ENCODE results near the gene RPS4Y1.

RPS4Y1 gene

DNA sequence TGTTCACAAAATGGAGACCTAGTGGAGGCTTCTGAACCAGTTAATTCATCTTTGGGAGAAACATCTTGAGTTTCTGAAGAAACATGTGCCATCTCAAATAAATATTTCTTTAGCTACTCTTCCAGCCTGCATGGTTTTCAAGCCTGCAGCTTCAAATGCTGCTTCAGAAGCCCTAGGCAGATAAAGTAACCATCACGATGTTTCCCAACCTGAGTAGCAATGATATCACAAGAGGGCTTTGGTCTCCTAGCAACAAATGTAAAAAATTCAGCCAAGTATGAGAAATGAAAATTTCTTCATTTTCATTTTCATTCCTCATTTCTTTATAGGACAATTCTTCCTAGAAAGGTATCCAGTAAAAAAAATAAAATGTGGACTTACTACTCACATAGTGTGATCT is 42.2 kb downstream of the RPS4Y1 start:
- DNase-seq (ENCODE audit: low spot score), result no peak

DNA sequence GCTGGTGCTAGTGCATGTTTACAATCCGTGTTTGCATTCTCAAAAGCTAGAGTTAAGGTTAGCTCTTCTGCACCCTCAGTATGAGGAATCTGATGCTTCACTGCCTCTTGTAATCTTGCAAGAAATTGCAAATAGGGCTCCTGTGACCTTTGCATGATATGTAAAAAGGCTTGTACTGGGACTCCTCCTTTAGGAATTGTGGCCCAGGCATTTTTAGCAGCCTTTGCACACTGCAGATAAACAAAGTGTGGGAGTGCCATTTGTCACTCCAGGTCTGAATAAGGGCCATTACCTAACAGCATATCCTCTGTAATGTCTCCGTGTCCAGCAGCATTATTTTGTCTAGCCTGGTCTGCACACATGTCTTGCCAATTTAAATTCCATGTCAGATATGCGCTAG is 44.5 kb downstream of the RPS4Y1 start:
- DNase-seq (ENCODE audit: low spot score), result no peak

DNA sequence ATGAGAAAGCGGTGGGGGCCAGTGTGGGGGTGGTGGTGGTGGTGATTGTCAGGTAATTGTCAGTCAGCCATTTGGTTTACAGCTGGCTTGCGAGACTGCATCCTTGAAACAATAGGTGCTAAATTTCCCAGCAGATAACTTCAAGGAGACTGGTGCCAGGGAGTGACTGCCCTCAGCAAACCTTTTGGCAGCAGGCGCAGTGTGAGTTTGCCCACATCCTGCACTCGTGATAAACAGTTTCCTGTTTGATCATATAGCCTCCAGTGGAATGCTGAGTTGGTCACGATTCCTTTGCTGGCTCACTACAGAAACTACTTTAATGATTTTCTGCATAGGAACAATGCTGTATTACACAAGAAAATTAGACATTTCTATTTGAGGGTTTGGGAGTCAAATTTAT is 46.0 kb downstream of the RPS4Y1 start:
- peak; percentile 25 for DNase-seq (ENCODE audit: low spot score)

GRCh38 chrY:2887955-2888354 is 46.6 kb downstream of the RPS4Y1 start:
- no peak for DNase-seq (ENCODE audit: low spot score)

DNA sequence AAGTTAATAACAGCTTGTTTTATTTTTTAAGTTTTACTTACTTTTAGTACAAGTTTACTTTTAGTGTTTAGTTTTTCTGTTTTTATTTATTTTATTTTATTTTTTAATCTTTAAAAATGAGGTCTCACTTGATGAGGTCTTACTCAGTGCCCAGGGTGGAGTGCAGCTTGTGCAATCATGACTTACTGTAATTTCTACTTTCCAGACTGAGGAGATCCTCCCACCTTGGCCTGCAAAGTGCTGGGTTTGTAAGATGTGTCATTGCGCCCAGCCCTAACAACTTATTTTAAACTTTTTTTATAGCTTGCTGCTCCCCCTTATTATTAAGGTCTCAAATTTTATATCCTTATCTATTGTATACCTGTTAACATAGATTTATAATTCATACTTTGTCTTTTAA is 52.1 kb downstream of the RPS4Y1 start:
- no peak for DNase-seq (ENCODE audit: low spot score)

- DNase-seq (ENCODE audit: low spot score), result no peak
Observed at GRCh38 chrY:2896050-2896449, 54.6 kb downstream of the RPS4Y1 start.

DNA sequence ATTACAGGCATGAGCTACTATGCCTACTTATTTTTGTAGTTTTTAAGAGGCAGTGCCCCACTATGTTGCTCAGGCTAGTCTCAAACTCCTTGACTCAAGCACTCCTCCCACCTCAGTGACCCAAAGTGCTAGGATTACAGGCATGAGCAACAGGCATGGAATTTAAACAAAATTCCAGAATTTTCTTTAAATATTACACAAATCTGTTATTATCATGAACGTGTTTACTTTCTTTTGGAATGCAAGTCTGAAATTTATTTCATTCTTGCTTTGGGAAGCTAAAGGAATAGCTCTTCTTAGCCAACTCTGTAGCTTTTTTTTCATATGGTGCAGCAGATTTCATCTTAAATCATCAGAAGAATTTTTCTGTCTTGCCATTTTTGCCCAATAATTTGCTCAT is 66.0 kb downstream of the RPS4Y1 start:
- no peak for DNase-seq (ENCODE audit: low spot score)

DNA sequence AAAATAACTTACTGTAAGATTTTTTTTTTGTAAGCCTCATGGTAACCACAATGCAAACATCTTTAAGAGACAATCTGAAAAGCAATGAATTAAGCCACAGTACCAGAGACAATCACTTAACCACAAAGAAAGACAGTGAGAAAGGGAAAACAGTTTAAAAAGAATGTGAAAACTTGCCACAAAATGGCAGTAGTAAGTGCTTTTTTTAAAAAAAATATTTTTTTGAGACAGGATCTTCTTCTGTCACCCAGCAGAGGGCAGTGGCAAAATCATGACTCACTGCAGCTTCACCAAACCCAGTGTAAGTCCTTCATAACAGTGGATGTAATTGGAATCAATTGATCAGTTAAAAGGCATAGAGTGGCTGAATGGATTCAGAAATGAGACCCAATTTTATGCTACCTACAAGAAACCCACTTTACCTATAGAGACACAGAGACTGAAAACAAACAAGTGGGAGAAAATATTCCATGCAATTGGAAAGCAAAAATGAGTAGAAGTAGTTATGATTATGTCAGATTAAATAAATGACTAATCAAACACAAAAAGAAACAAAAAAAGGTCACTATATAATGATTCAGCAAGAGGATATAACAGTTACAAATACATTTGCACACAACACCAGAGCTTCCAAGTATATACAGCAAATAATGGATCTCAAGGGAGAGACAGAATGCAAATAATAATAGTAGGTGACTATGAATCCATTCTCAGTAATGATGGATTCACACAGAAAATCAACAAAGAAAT is 71.8 kb downstream of the RPS4Y1 start:
- peak; percentile 59 for DNase-seq (ENCODE audit: low spot score)
